ENCODE results near the gene ATXN1. TPM values are rescaled to one million over a fixed set of nuclear protein-coding genes. Genes with fewer than 3 reads are reported as not detected.

ATXN1 gene
- total and polyA plus RNA-seq, 7 donors = 1.3 to 50.9 (median 21.6) TPM

DNA sequence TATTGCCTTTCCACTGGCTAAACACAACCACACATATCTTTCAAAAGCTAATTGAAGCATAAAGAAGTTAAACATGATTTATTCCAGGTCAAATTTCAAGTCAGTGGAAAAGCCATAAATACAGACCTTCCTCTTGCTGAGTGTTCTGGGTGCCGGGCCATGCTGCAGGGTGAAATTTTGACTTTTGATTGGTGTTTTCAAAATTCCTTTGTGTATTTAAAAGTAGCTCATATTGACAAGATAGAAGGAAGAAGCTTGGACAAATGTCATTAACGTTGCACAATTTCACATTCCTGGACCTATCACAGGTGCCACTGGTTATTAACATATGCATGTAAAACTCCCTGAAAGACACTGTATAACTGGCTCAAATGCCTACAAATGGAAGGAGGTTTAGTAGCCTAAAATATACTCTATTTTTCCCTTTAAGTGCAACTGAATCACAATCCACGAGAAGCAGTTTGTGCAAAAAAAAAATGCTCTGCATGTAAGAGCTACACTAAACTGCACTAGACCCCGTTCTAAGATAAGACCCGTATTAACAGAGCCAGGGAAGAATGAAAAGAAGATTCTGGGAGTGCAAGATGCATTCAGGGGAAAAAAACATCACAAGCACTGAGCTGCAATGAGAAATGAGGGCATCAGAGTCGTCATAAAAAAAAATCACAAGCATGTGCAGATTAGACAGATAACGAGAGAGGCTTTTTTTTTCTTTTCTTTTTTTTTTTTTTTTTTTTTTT, 30.4 kb downstream of the ATXN1 start:
- Histone ChIP-seq H3K4me3 (no peak overlapping the region), H3K36me3 (ENCODE audit: insufficient read depth in 1 of 2, low read depth in 1 of 2) (no peaks in the 10 kb centered on the region), H3K27me3 (ENCODE audit: insufficient read depth in 3 of 3, low read length in 2 of 3) (no peaks in the 10 kb centered on the region), H3K27ac (no peak overlapping the region), H3K9me3 (no peaks in the 10 kb centered on the region), H3K4me1 (peaks cover 41% of the 10 kb centered on the region)
- intact Hi-C loops (cut with DNase I) = no loop called here
- no peak for DNase-seq
- no peak for ATAC-seq
- TF ChIP-seq, protein P1, sequence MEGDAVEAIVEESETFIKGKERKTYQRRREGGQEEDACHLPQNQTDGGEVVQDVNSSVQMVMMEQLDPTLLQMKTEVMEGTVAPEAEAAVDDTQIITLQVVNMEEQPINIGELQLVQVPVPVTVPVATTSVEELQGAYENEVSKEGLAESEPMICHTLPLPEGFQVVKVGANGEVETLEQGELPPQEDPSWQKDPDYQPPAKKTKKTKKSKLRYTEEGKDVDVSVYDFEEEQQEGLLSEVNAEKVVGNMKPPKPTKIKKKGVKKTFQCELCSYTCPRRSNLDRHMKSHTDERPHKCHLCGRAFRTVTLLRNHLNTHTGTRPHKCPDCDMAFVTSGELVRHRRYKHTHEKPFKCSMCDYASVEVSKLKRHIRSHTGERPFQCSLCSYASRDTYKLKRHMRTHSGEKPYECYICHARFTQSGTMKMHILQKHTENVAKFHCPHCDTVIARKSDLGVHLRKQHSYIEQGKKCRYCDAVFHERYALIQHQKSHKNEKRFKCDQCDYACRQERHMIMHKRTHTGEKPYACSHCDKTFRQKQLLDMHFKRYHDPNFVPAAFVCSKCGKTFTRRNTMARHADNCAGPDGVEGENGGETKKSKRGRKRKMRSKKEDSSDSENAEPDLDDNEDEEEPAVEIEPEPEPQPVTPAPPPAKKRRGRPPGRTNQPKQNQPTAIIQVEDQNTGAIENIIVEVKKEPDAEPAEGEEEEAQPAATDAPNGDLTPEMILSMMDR (IDR thresholded peaks at IDR 0.05) = no peak
- WGBS, 3 donors = 43 to 54% (median 49%) methylated on average over 7 of the region's 7 CpGs

DNA sequence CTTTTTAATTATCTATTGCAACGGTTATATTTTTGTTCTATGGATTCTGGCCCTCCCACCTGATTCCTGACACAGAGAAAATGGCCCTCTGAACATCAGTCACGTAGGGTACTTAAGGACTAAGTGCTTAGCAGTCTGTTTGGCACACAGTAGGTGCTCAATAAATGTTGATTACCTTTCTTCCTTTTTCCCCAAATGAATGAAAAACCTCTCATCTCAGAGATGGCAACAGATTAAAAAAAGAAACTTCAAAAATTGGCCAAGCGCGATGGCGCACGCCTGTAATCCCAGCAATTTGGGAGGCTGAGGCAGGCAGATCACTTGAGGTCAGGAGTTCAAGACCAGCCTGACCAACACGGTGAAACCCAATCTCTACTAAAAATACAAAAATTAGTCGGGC, 31.5 kb downstream of the ATXN1 start:
- H3K27ac ChIP-seq = no peak overlapping the region
- no peak overlapping the region for H3K4me3 ChIP-seq
- 84 to 90% (median 84%) methylated on average over 8 of the region's 8 CpGs for WGBS, 3 donors
- intact Hi-C loops (cut with DNase I) = loop anchor here in 1 of 2 donors (5.0 kb wide), 1 partner anchor 38 kb away; no protein-coding TSS in a partner anchor
- ATAC-seq (no peak), DNase-seq (no peak)
- TF ChIP-seq, protein P1 (IDR thresholded peaks at IDR 0.05) = no peak
- peaks cover 47% of the 10 kb centered on the region for H3K4me1 ChIP-seq
- H3K36me3 ChIP-seq (ENCODE audit: insufficient read depth in 1 of 2, low read depth in 1 of 2) = no peaks in the 10 kb centered on the region
- H3K27me3 ChIP-seq (ENCODE audit: insufficient read depth in 3 of 3, low read length in 2 of 3) = no peaks in the 10 kb centered on the region
- H3K9me3 ChIP-seq = no peaks in the 10 kb centered on the region

DNA sequence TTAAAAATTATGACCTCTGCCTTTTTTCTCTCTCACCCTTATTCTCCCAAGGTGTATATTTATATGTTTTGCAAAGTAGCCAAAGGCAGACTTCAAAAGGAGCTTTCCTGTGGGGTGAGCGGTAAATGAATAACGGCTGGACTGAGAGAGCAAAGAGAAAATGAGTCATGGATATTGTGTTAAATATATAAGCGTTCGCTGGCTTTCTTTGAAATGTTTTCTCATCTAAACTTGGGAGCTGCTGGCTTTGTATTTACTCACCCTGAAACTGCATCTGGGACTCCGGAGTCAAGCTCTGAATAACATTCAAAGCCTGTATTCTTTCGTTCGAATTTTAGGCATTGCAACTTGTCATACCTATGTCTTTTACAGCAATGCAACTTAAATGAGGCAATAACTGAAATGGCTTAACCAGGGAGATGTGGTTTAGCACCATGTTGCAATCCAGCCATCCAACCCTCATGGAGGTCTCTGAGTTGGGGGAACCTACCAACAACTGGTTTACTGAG, 32.0 kb downstream of the ATXN1 start:
- Histone ChIP-seq H3K36me3 (ENCODE audit: insufficient read depth in 1 of 2, low read depth in 1 of 2) (no peaks in the 10 kb centered on the region), H3K27ac (no peak overlapping the region), H3K9me3 (no peaks in the 10 kb centered on the region), H3K27me3 (ENCODE audit: insufficient read depth in 3 of 3, low read length in 2 of 3) (no peaks in the 10 kb centered on the region), H3K4me1 (peaks cover 52% of the 10 kb centered on the region), H3K4me3 (no peak overlapping the region)
- ATAC-seq (no peak), DNase-seq (no peak)
- intact Hi-C loops (cut with DNase I) = loop anchor here in 1 of 2 donors (5.0 kb wide), 1 partner anchor 38 kb away; no protein-coding TSS in a partner anchor
- TF ChIP-seq, protein P1 (IDR thresholded peaks at IDR 0.05) = no peak
- 76 to 85% (median 81%) methylated on average over 7 of the region's 7 CpGs for WGBS, 3 donors

DNA sequence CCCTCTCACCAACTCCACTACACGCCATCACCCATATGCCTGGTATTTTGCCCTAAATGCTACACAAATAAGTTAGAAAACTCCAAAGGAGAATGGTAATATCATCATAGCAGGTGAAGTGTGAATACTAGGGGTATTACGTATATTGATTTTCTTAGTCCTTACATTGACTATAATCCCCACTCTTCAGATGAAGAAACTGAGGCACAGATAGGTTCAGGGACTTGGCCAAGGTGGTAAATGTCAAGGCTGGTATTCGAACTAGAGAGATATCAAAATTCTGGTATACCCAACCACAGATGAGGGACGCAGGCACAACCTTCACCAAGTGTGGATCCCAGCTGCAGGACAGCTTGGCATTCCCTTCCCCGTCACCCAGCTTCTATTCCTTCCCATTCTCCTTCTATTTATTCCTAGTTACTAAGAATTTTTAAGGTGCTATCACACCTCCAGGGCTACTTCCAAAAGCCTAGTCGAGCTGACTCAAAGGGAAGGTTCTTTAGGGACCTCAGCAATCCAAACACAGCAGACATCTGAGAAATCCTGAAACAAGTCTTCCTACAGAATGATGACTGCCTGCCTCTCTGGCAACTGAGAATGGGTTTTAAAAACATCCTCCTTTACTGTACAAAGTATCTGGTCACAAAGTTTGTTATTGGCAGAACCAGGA, 32.6 kb downstream of the ATXN1 start:
- Histone ChIP-seq H3K27me3 (ENCODE audit: insufficient read depth in 3 of 3, low read length in 2 of 3) (no peaks in the 10 kb centered on the region), H3K4me3 (no peak overlapping the region), H3K27ac (no peak overlapping the region), H3K9me3 (no peaks in the 10 kb centered on the region), H3K36me3 (ENCODE audit: insufficient read depth in 1 of 2, low read depth in 1 of 2) (no peaks in the 10 kb centered on the region), H3K4me1 (peaks cover 58% of the 10 kb centered on the region)
- DNase-seq (no peak), ATAC-seq (no peak)
- intact Hi-C loops (cut with DNase I) = loop anchor here in 1 of 2 donors (5.0 kb wide), 1 partner anchor 39 kb away; no protein-coding TSS in a partner anchor
- TF ChIP-seq, protein P1 (IDR thresholded peaks at IDR 0.05) = no peak
- 87 to 93% (median 91%) methylated on average over 6 of the region's 6 CpGs for WGBS, 3 donors

Data from psoas muscle (tissue), 8 donors.